K562 (cell line): Measurements from ENCODE around the gene ELAVL3. TPM values are rescaled to one million over a fixed set of nuclear protein-coding genes. Genes with fewer than 3 reads are reported as not detected.

Experiments used
- ARID3B ChIP-seq: fragments of 250-450 bp; sonication (Bioruptor Pico); IDR thresholded peaks from 2 replicates; pipeline ENCODE4 v1.4.0; 2020; ENCODE audit warnings: borderline replicate concordance
- CBFB ChIP-seq: sonication (generic); formaldehyde crosslinking; IDR thresholded peaks from 2 replicates; pipeline ENCODE4 v1.4.0; 2020; ENCODE audit warnings: mild to moderate bottlenecking, missing genetic modification reagents
- CBX1 ChIP-seq: sonication (generic); IDR thresholded peaks from 2 replicates; pipeline ENCODE4 v1.6.1; 2016; ENCODE audit warnings: antibody characterized with exemption, low read depth, mild to moderate bottlenecking
- E2F6 ChIP-seq, 2 experiments: IDR thresholded peaks; 2 replicates each; pipeline ENCODE4 v1.6.1; 2011; ENCODE audit warnings: borderline replicate concordance in 1 of 2, control low read depth in 1 of 2, low read depth in 1 of 2, low read length in 1 of 2, mild to moderate bottlenecking in 1 of 2, mixed read lengths in 1 of 2, moderate library complexity in 1 of 2; ENCODE audit not compliant: insufficient read depth in 1 of 2, insufficient read length in 1 of 2, poor library complexity in 1 of 2, severe bottlenecking in 1 of 2; ENCODE audit errors: extremely low read depth in 1 of 2
- EGR1 ChIP-seq: fragments of 450-650 bp; conservative IDR thresholded peaks from 2 replicates; pipeline ENCODE4 v1.6.1; 2017; ENCODE audit warnings: mild to moderate bottlenecking
- ESRRB ChIP-seq: fragments of 250-450 bp; sonication (Bioruptor Pico); IDR thresholded peaks from 2 replicates; pipeline ENCODE4 v1.5.0; 2020; ENCODE audit warnings: mild to moderate bottlenecking, moderate library complexity, borderline replicate concordance
- FOXA3 ChIP-seq, 2 experiments: fragments of 450-650 bp in 1 of 2; sonication (generic) in 1 of 2; formaldehyde crosslinking; IDR thresholded peaks in 1 of 2; conservative IDR thresholded peaks in 1 of 2; 2 replicates each; pipeline versions ENCODE4 v1.4.0 to v1.8.0; 2020 to 2022; ENCODE audit warnings: mild to moderate bottlenecking in 2 of 2, missing genetic modification reagents in 1 of 2
- HDAC3 ChIP-seq: fragments of 450-650 bp; IDR thresholded peaks from 2 replicates; pipeline ENCODE4 v1.6.1; 2018; ENCODE audit warnings: borderline replicate concordance, mild to moderate bottlenecking, moderate library complexity; ENCODE audit not compliant: partially characterized antibody
- ILF3 ChIP-seq: fragments of 450-650 bp; IDR thresholded peaks from 2 replicates; pipeline ENCODE4 v1.6.1; 2018; ENCODE audit warnings: antibody characterized with exemption, mild to moderate bottlenecking, moderate library complexity, borderline replicate concordance
- ILK ChIP-seq: fragments of 450-650 bp; IDR thresholded peaks from 2 replicates; pipeline ENCODE4 v1.6.1; 2016; ENCODE audit warnings: missing genetic modification characterization, low read depth, mild to moderate bottlenecking, missing compliant biosample characterization, moderate library complexity, borderline replicate concordance
- IRF2 ChIP-seq: sonication (generic); formaldehyde crosslinking; IDR thresholded peaks from 2 replicates; pipeline ENCODE4 v1.8.1; 2022; ENCODE audit warnings: mild to moderate bottlenecking, missing genetic modification reagents
- KDM1A ChIP-seq, 2 experiments: fragments of 450-650 bp; IDR thresholded peaks; 2 replicates each; pipeline ENCODE4 v1.6.1; 2016; ENCODE audit warnings: mild to moderate bottlenecking in 2 of 2
- L3MBTL2 ChIP-seq: fragments of 450-650 bp; IDR thresholded peaks from 2 replicates; pipeline ENCODE4 v1.6.1; 2016; ENCODE audit warnings: mild to moderate bottlenecking, moderate library complexity
- MXD1 ChIP-seq: fragments of 250-450 bp; sonication (Bioruptor Pico); IDR thresholded peaks from 2 replicates; pipeline ENCODE4 v1.8.0; 2021; ENCODE audit warnings: borderline replicate concordance, mild to moderate bottlenecking, moderate library complexity; ENCODE audit not compliant: poor library complexity, severe bottlenecking
- NUFIP1 ChIP-seq: fragments of 450-650 bp; IDR thresholded peaks from 2 replicates; pipeline ENCODE4 v1.6.1; 2018; ENCODE audit not compliant: partially characterized antibody
- POLR2H ChIP-seq: IDR thresholded peaks from 2 replicates; pipeline ENCODE4 v1.6.1; 2016; ENCODE audit warnings: missing genetic modification characterization, low read depth, mild to moderate bottlenecking, control low read depth, missing compliant biosample characterization, moderate library complexity
- SREBF2 ChIP-seq: sonication (generic); formaldehyde crosslinking; IDR thresholded peaks from 2 replicates; pipeline ENCODE4 v1.4.0; 2020; ENCODE audit warnings: mild to moderate bottlenecking, missing genetic modification reagents
- TGIF2 ChIP-seq: sonication (generic); formaldehyde crosslinking; IDR thresholded peaks from 2 replicates; pipeline ENCODE4 v1.8.1; 2022; ENCODE audit warnings: mild to moderate bottlenecking, missing genetic modification reagents, moderate library complexity
- ZNF830 ChIP-seq: fragments of 250-450 bp; sonication (Bioruptor Pico); IDR thresholded peaks from 2 replicates; pipeline ENCODE4 v1.5.0; 2021; ENCODE audit warnings: mild to moderate bottlenecking
- polyA plus RNA-seq, 8 experiments: library from polyadenylated mRNA; depleted of rRNA in 4 of 8; stranded (reverse) in 5 of 8; unstranded in 3 of 8; fragments of >200 nt; fragmentation: Nextera tagmentation in 2 of 8; fragmentation: Illumina TruSeq in 1 of 8; extraction: Ambion mirVana in 2 of 8; extraction: Trizol in 1 of 8; gene quantifications; 2 replicates each; pipeline versions ENCODE4 v1.2.1 to v1.2.3, GENCODE V29; 2011 to 2014; ENCODE audit warnings: inconsistent platforms in 1 of 8, missing spikeins in 1 of 8
- total RNA-seq, 7 experiments: library from RNA; depleted of rRNA in 6 of 7; stranded (reverse); fragments of >200 nt in 6 of 7; fragmentation: Illumina TruSeq in 2 of 7; extraction: Trizol in 2 of 7; gene quantifications; 2 replicates each; pipeline versions ENCODE4 v1.2.1 to v1.2.3, GENCODE V29; 2011 to 2021; ENCODE audit warnings: low replicate concordance in 1 of 7
- TF ChIP-seq, protein P1 (sequence below), 3 experiments: fragments of 200-800 bp in 1 of 3; sonication (Bioruptor generic) in 1 of 3; sonication (generic) in 1 of 3; formaldehyde crosslinking in 1 of 3; IDR thresholded peaks; 2 replicates each; pipeline versions ENCODE4 v1.6.1 to v1.8.0; 2016 to 2022; ENCODE audit warnings: mild to moderate bottlenecking in 2 of 3, missing compliant biosample characterization in 2 of 3, missing genetic modification characterization in 2 of 3, missing genetic modification reagents in 1 of 3
- TF ChIP-seq, protein P2 (sequence below): fragments of 450-650 bp; IDR thresholded peaks from 2 replicates; pipeline ENCODE4 v1.6.1; 2017; ENCODE audit warnings: mild to moderate bottlenecking, moderate library complexity

Gene ELAVL3
- total and polyA plus RNA-seq, 9 of the 15 experiments (the other 6 are each of a cell fraction or from before 2014, with no cell fraction given) = not detected

DNA sequence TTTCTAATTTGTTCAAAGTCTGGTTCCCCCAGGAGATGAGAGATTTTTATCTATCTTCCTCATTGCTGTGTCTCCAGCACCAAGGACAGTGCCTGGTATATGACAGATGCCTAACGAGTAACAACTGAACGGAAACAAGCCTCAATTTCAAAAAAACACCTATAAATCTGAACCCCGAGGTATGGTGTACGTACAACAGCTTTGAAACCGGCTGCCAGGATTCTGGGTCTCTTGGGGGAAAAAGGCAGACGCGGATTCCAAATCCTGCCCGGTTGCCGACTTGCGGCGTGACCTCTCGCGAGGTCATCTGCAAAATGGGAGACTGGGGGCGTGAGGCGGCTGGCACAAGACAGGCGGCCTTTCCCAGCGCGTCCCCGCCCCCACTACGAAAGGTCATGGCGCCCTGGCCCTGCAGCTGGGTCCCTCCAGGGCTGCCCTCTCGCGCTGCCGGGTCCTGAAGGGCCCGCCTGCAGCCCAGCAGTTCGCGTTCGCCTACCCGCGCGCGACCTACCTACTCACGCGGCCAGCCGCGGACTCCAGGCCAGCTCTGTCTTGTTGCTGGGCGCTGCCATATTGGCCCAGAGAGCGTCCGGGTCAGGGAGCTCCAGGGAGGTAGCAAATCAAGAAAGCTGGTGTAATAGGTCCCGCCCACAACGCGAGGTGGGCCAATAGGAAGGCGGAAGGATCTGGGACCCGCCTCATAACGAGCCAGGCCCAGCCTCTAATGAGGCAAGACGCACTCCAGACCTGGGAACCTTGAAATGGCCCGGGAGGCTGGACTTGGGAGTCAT, 47.9 kb upstream of the ELAVL3 start, which contains the start of gene ECSIT (continued):
- TF ChIP-seq, protein P1, sequence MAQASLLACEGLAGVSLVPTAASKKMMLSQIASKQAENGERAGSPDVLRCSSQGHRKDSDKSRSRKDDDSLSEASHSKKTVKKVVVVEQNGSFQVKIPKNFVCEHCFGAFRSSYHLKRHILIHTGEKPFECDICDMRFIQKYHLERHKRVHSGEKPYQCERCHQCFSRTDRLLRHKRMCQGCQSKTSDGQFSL (CRISPR knock-in tag; IDR thresholded peaks at IDR 0.05) = no peak
- TF ChIP-seq, protein P1 (tag; IDR thresholded peaks at IDR 0.05) = no peak
- TF ChIP-seq ARID3B (0 out of 2 replicates have a peak, but pooled peaks have one; percentile 39), E2F6 (IDR thresholded peaks at IDR 0.05; ENCODE audit: borderline replicate concordance in 1 of 2, extremely low read depth in 1 of 2, insufficient read depth in 1 of 2, insufficient read length in 1 of 2, low read depth in 1 of 2, low read length in 1 of 2, poor library complexity in 1 of 2, severe bottlenecking in 1 of 2) (no peak), TGIF2 (CRISPR knock-in tag) (peak; percentile 98), ZNF830 (CRISPR knock-in tag) (0 out of 2 replicates have a peak, but pooled peaks have one; percentile 57), KDM1A (IDR thresholded peaks at IDR 0.05) (peak; percentile 34 to 56), ESRRB (CRISPR knock-in tag) (no peak), L3MBTL2 (no peak; the same call in 1 of the 2 replicates), CBFB (CRISPR knock-in tag) (no peak), SREBF2 (CRISPR knock-in tag) (no peak), HDAC3 (peak; percentile 66), ILK (tag) (no peak), EGR1 (peak; percentile 84), POLR2H (tag) (peak; percentile 30), ILF3 (no peak), CBX1 (no peak), FOXA3 (CRISPR knock-in tag; conservative IDR thresholded peaks at IDR 0.05 in 1 of 2, IDR thresholded peaks at IDR 0.05 in 1 of 2) (peak in 1 of 2 experiments; percentile 53; a peak in 1 of 4 replicates), IRF2 (CRISPR knock-in tag) (no peak), MXD1 (CRISPR knock-in tag) (peak; percentile 92), NUFIP1 (no peak)
- TF ChIP-seq, protein P2, sequence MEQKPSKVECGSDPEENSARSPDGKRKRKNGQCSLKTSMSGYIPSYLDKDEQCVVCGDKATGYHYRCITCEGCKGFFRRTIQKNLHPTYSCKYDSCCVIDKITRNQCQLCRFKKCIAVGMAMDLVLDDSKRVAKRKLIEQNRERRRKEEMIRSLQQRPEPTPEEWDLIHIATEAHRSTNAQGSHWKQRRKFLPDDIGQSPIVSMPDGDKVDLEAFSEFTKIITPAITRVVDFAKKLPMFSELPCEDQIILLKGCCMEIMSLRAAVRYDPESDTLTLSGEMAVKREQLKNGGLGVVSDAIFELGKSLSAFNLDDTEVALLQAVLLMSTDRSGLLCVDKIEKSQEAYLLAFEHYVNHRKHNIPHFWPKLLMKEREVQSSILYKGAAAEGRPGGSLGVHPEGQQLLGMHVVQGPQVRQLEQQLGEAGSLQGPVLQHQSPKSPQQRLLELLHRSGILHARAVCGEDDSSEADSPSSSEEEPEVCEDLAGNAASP = no peak
